ENCODE data around the gene OCA2.

- TF ChIP-seq CTCF (IDR thresholded peaks at IDR 0.05) (no peak), POLR2A (IDR thresholded peaks at IDR 0.05) (no peak)
These were observed 267.5 kb downstream of the OCA2 start for GRCh38 chr15:27831384-27832236.
